Measurements from ENCODE around the gene MTX3.

DNA sequence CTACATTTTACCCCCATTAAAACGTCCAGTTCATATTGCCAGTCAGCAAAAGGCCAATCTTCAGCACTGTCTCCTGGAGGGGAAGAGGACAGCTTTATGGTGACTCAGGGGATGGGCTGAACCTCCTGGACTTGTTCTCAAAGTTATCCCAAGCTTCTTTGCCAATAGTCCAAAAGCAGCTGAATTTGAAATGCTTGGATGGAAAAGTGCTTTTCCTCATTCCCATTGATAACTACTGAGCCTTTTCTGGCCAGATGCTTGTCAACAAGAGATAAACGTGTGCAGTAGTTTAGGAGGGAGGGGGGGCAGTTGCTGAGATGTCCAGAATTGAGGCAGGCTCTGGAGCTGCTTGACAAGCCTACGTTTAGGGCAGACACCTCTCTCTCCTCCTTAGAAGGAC, 43.5 kb downstream of the MTX3 start:
- TF ChIP-seq FOXA1 (IDR thresholded peaks at IDR 0.05) (no peak), ZNF384 (IDR thresholded peaks at IDR 0.05) (no peak), CTBP1 (IDR thresholded peaks at IDR 0.05; ENCODE audit: borderline replicate concordance) (no peak)

Data from HEK293T (cell line).